SK-N-SH (cell line): ENCODE measurements around the gene CPN1. TPM values are rescaled to one million over a fixed set of nuclear protein-coding genes. Genes with fewer than 3 reads are reported as not detected.

ENCODE experiments used
- CTCF ChIA-PET: fragments of 300-600, 350-600 bp; formaldehyde crosslinking; extraction: SDS; loops from one replicate; lab custom pipeline; 2021; lab: Yijun Ruan, JAX
- POLR2A ChIA-PET: fragments of 350-600 bp; sonication (Branson Sonifier 250); formaldehyde crosslinking; extraction: SDS; loops from one replicate; lab custom pipeline; 2020; ENCODE audit warnings: antibody characterized with exemption, inconsistent platforms; lab: Yijun Ruan, JAX
- DNase-seq: peaks from one replicate; pipeline ENCODE4 v3.0.0; 2012
- H2AFZ ChIP-seq: fragments of 200-600 bp; sonication (generic); 2 replicates; pipeline ENCODE4 v1.8.1; 2016; ENCODE audit warnings: antibody characterized with exemption, mild to moderate bottlenecking, low read depth
- H3F3A ChIP-seq: fragments of 200-600 bp; sonication (generic); replicated peaks from 2 replicates; pipeline ENCODE3; 2016; ENCODE audit warnings: antibody characterized with exemption, mild to moderate bottlenecking; ENCODE audit not compliant: insufficient read depth
- H3K27ac ChIP-seq, 2 experiments: fragments of 200-500 bp in 1 of 2; fragments of 200-600 bp in 1 of 2; sonication (Bioruptor generic) in 1 of 2; sonication (generic), shearing (Covaris generic) in 1 of 2; 2 replicates each; pipeline versions ENCODE4 v1.5.1 to v1.6.1; 2014 to 2016; ENCODE audit warnings: low read depth in 2 of 2, inconsistent platforms in 1 of 2, low read length in 1 of 2, mild to moderate bottlenecking in 1 of 2, mixed read lengths in 1 of 2
- H3K27me3 ChIP-seq: fragments of 200-600 bp; sonication (generic), shearing (Covaris generic); 2 replicates; pipeline ENCODE4 v1.6.1; 2016; ENCODE audit warnings: mixed run types; ENCODE audit not compliant: insufficient read depth
- H3K36me3 ChIP-seq, 2 experiments: fragments of 200-500 bp in 1 of 2; fragments of 200-600 bp in 1 of 2; sonication (Bioruptor generic) in 1 of 2; sonication (generic) in 1 of 2; replicated peaks in 1 of 2; 2 replicates each; pipeline versions ENCODE3 to v1.5.1; 2014 to 2016; ENCODE audit warnings: low read length in 1 of 2, mild to moderate bottlenecking in 1 of 2; ENCODE audit not compliant: insufficient read depth in 2 of 2, control insufficient read depth in 1 of 2
- H3K4me1 ChIP-seq, 2 experiments: fragments of 200-500 bp in 1 of 2; fragments of 200-600 bp in 1 of 2; sonication (Bioruptor generic) in 1 of 2; sonication (generic), shearing (Covaris generic) in 1 of 2; 2 replicates each; pipeline versions ENCODE4 v1.5.1 to v1.6.1; 2014 to 2016; ENCODE audit warnings: low read depth in 1 of 2, low read length in 1 of 2, mixed run types in 1 of 2; ENCODE audit not compliant: insufficient read depth in 2 of 2, control insufficient read depth in 1 of 2
- H3K4me2 ChIP-seq: fragments of 200-600 bp; sonication (generic), shearing (Covaris generic); 2 replicates; pipeline ENCODE4 v1.6.1; 2017; ENCODE audit warnings: mixed run types
- H3K4me3 ChIP-seq, 2 experiments: fragments of 200-500 bp in 1 of 2; fragments of 200-600 bp in 1 of 2; sonication (Bioruptor generic) in 1 of 2; sonication (generic), shearing (Covaris generic) in 1 of 2; 2 replicates each; pipeline versions ENCODE4 v1.5.1 to v1.8.1; 2014 to 2016; ENCODE audit warnings: low read depth in 2 of 2, inconsistent platforms in 1 of 2, low read length in 1 of 2, mild to moderate bottlenecking in 1 of 2, mixed read lengths in 1 of 2, moderate library complexity in 1 of 2
- H3K79me2 ChIP-seq: fragments of 200-600 bp; sonication (generic); 2 replicates; pipeline ENCODE4 v1.8.1; 2017; ENCODE audit warnings: mild to moderate bottlenecking; ENCODE audit not compliant: insufficient read depth
- H3K9ac ChIP-seq: fragments of 200-600 bp; sonication (generic); 2 replicates; pipeline ENCODE4 v1.6.1; 2017; ENCODE audit warnings: mixed run types
- H3K9me2 ChIP-seq: fragments of 200-600 bp; sonication (generic); 2 replicates; pipeline ENCODE4 v1.6.1; 2017; ENCODE audit warnings: mixed run types
- H3K9me3 ChIP-seq: fragments of 200-600 bp; sonication (generic); 2 replicates; pipeline ENCODE4 v1.6.1; 2017; ENCODE audit warnings: mixed run types, mild to moderate bottlenecking, moderate library complexity
- H4K20me1 ChIP-seq: fragments of 200-600 bp; sonication (generic); 2 replicates; pipeline ENCODE4 v1.6.1; 2017; ENCODE audit warnings: mild to moderate bottlenecking, mixed run types; ENCODE audit not compliant: insufficient read depth
- CHD2 ChIP-seq: fragments of 150-350 bp; IDR thresholded peaks from 2 replicates; pipeline ENCODE4 v1.6.1; 2018; ENCODE audit warnings: low read length; ENCODE audit not compliant: partially characterized antibody
- ELF1 ChIP-seq: IDR thresholded peaks from 2 replicates; pipeline ENCODE4 v1.4.0; 2012
- FOSL2 ChIP-seq: IDR thresholded peaks from 2 replicates; pipeline ENCODE4 v1.4.0; 2012; ENCODE audit warnings: low read depth, mild to moderate bottlenecking, moderate library complexity, borderline replicate concordance
- FOXM1 ChIP-seq: IDR thresholded peaks from 2 replicates; pipeline ENCODE4 v1.4.0; 2012; ENCODE audit warnings: low read depth, mild to moderate bottlenecking
- IRF3 ChIP-seq: fragments of 150-350 bp; IDR thresholded peaks from 2 replicates; pipeline ENCODE4 v1.6.1; 2016; ENCODE audit warnings: mild to moderate bottlenecking, low read depth, low read length
- JUND ChIP-seq: IDR thresholded peaks from 2 replicates; pipeline ENCODE4 v1.4.0; 2012
- MEF2A ChIP-seq: IDR thresholded peaks from 2 replicates; pipeline ENCODE4 v1.4.0; 2012; ENCODE audit warnings: low read depth, borderline replicate concordance
- MXI1 ChIP-seq: IDR thresholded peaks from 2 replicates; pipeline ENCODE4 v1.6.1; 2012; ENCODE audit warnings: mild to moderate bottlenecking, low read depth, low read length, improper control_type of control experiment
- POLR2AphosphoS5 ChIP-seq: IDR thresholded peaks from 2 replicates; pipeline ENCODE4 v1.6.1; 2012; ENCODE audit warnings: low read depth, low read length
- RCOR1 ChIP-seq: fragments of 150-350 bp; IDR thresholded peaks from 2 replicates; pipeline ENCODE4 v1.6.1; 2017; ENCODE audit warnings: antibody characterized with exemption, low read length
- RFX5 ChIP-seq: IDR thresholded peaks from 2 replicates; pipeline ENCODE4 v1.6.1; 2012; ENCODE audit warnings: mild to moderate bottlenecking, improper control_type of control experiment, low read length
- RXRA ChIP-seq: IDR thresholded peaks from 2 replicates; pipeline ENCODE4 v1.4.0; 2012; ENCODE audit warnings: low read depth, mild to moderate bottlenecking, borderline replicate concordance
- SIN3A ChIP-seq: IDR thresholded peaks from 2 replicates; pipeline ENCODE4 v1.6.1; 2012; ENCODE audit warnings: low read depth, mild to moderate bottlenecking, low read length, moderate library complexity, borderline replicate concordance
- SMC3 ChIP-seq: IDR thresholded peaks from 2 replicates; pipeline ENCODE4 v1.6.1; 2012; ENCODE audit warnings: low read depth, low read length, improper control_type of control experiment
- USF2 ChIP-seq: fragments of 150-350 bp; IDR thresholded peaks from 2 replicates; pipeline ENCODE4 v1.6.1; 2017; ENCODE audit warnings: antibody characterized with exemption, low read length, low read depth, borderline replicate concordance
- ZBTB33 ChIP-seq: IDR thresholded peaks from 2 replicates; pipeline ENCODE4 v1.4.0; 2012; ENCODE audit warnings: low read depth, borderline replicate concordance
- WGBS: methylation state at CpG from one replicate; pipeline ENCODE4 v1.1.6; 2017; ENCODE audit warnings: low lambda C conversion rate; 5-methylcytosine and 5-hydroxymethylcytosine counted together
- polyA plus RNA-seq, 3 experiments: library from polyadenylated mRNA; depleted of rRNA; stranded (reverse); fragments of >200 nt; gene quantifications; 2 replicates each; pipeline ENCODE4 v1.2.3, GENCODE V29; 2012

CPN1 gene
- polyA plus RNA-seq, 1 of the 3 experiments (the other 2 are of a cell fraction), result not detected

GRCh38 chr10:100101192-100102076, 19.8 kb upstream of the CPN1 start:
- Histone ChIP-seq H3F3A (no peaks in the 10 kb centered on the region), H3K36me3 (no peaks in the 10 kb centered on the region), H3K4me1 (no peaks in the 10 kb centered on the region), H2AFZ (peak overlapping the region; percentile 51; the same call in 1 of the 2 replicates), H4K20me1 (no peaks in the 10 kb centered on the region), H3K79me2 (no peaks in the 10 kb centered on the region), H3K9me2 (no peaks in the 10 kb centered on the region), H3K4me2 (0 out of 2 replicates have a peak overlapping the region, but pooled peaks have one; percentile 21), H3K9ac (no peak overlapping the region), H3K27ac (no peak overlapping the region), H3K9me3 (no peaks in the 10 kb centered on the region), H3K4me3 (no peak overlapping the region), H3K27me3 (no peaks in the 10 kb centered on the region)
- TF ChIP-seq JUND, result no peak
- TF ChIP-seq CHD2, result no peak
- no peak for TF ChIP-seq IRF3
- TF ChIP-seq MXI1, result no peak
- TF ChIP-seq SMC3, result no peak
- TF ChIP-seq MEF2A, result no peak
- TF ChIP-seq ELF1, result no peak
- no peak for TF ChIP-seq RXRA
- TF ChIP-seq RCOR1, result no peak
- no peak for TF ChIP-seq FOXM1
- TF ChIP-seq ZBTB33, result no peak
- TF ChIP-seq FOSL2, result no peak
- TF ChIP-seq SIN3A, result no peak
- no peak for TF ChIP-seq RFX5
- no peak for TF ChIP-seq POLR2AphosphoS5
- no peak for TF ChIP-seq USF2
- CTCF ChIA-PET, result no interaction called here
- no peak for DNase-seq
- WGBS, result 39% methylated on average over 6 of the region's 6 CpGs
- POLR2A ChIA-PET, result no interaction called here
